HepG2 (cell line): ENCODE results near the gene HAUS5. TPM values are rescaled to one million over a fixed set of nuclear protein-coding genes. Genes with fewer than 3 reads are reported as not detected.
A peak's percentile ranks its signal among the peaks of the same experiment; 100 is the strongest.

ENCODE experiments used
- ATAC-seq: fragments of 200-7000 bp; cut with Tn5 transposase; 3 replicates; pipeline ENCODE4 v1.9.1; 2020; ENCODE audit warnings: mild to moderate bottlenecking, moderate library complexity
- BruUV-seq: library from RNA; stranded (reverse); fragments of 400-500 nt; replicated peaks from 2 replicates; lab custom pipeline; 2021; lab: Mats Ljungman, UMichigan
- CTCF ChIA-PET: fragments of 300-600 bp; formaldehyde crosslinking; extraction: SDS; loops from one replicate; lab custom pipeline; 2021; ENCODE audit warnings: low total read pairs, inconsistent platforms, low intra/inter-chr PET ratio; lab: Yijun Ruan, JAX
- POLR2A ChIA-PET: fragments of 350-600 bp; sonication (Branson Sonifier 250); formaldehyde crosslinking; loops from one replicate; lab custom pipeline; 2020; ENCODE audit warnings: antibody characterized with exemption, inconsistent platforms; lab: Yijun Ruan, JAX
- DNase-seq: peaks from one replicate; pipeline ENCODE4 v3.0.0-alpha.2; 2015; ENCODE audit warnings: low spot score
- FAIRE-seq: peaks from 3 replicates; lab custom pipeline; 2011; peaks lifted over from hg19 to GRCh38; lab: Jason Lieb, UNC
- H2AFZ ChIP-seq: one replicate; pipeline ENCODE4 v1.6.1; 2011; ENCODE audit warnings: low read length, inconsistent platforms
- H3K27ac ChIP-seq: fragments of 300-600 bp; 3 replicates; pipeline ENCODE4 v1.8.0; 2011; ENCODE audit warnings: mixed run types, mild to moderate bottlenecking, mixed read lengths, low read length, inconsistent platforms; ENCODE audit not compliant: insufficient read depth; ENCODE audit errors: extremely low read length
- H3K27me3 ChIP-seq, 2 experiments: fragments of 200-600 bp in 1 of 2; 2 replicates in 1 of 2; 3 replicates in 1 of 2; pipeline versions ENCODE4 v1.6.0 to v1.8.0; 2011; ENCODE audit warnings: low read length in 2 of 2, mild to moderate bottlenecking in 2 of 2, moderate library complexity in 2 of 2, inconsistent platforms in 1 of 2; ENCODE audit not compliant: insufficient read depth in 2 of 2, control insufficient read depth in 1 of 2
- H3K36me3 ChIP-seq, 2 experiments: fragments of 200-600 bp in 1 of 2; replicated peaks in 1 of 2; 2 replicates in 1 of 2; 3 replicates in 1 of 2; pipeline versions ENCODE4 v1.5.1 to v1.8.0; 2011; ENCODE audit warnings: low read length in 2 of 2, inconsistent platforms in 1 of 2; ENCODE audit not compliant: insufficient read depth in 2 of 2, control insufficient read depth in 1 of 2
- H3K4me1 ChIP-seq: 2 replicates; pipeline ENCODE4 v1.5.1; 2012; ENCODE audit warnings: low read length, inconsistent platforms; ENCODE audit not compliant: insufficient read depth
- H3K4me2 ChIP-seq: 2 replicates; pipeline ENCODE4 v1.6.0; 2011; ENCODE audit warnings: low read depth, low read length, inconsistent platforms
- H3K4me3 ChIP-seq, 3 experiments: fragments of 200-600 bp in 1 of 3; sonication (generic), shearing (Covaris generic) in 1 of 3; replicated peaks in 1 of 3; 2 replicates each; pipeline ENCODE4 v1.5.1; 2011 to 2016; ENCODE audit warnings: low read length in 3 of 3, inconsistent platforms in 2 of 3, low read depth in 2 of 3, mild to moderate bottlenecking in 2 of 3, control low read depth in 1 of 3, mixed read lengths in 1 of 3; ENCODE audit not compliant: insufficient read depth in 1 of 3
- H3K79me2 ChIP-seq: one replicate; pipeline ENCODE4 v1.6.1; 2011; ENCODE audit warnings: low read length, inconsistent platforms; ENCODE audit not compliant: insufficient read depth
- H3K9ac ChIP-seq: 2 replicates; pipeline ENCODE4 v1.6.0; 2011; ENCODE audit warnings: mild to moderate bottlenecking, low read depth, low read length, inconsistent platforms; ENCODE audit not compliant: insufficient read depth
- H3K9me3 ChIP-seq: 2 replicates; pipeline ENCODE4 v1.5.1; 2012; ENCODE audit warnings: mild to moderate bottlenecking, low read length
- H4K20me1 ChIP-seq: 2 replicates; pipeline ENCODE4 v1.6.0; 2011; ENCODE audit warnings: inconsistent platforms, mild to moderate bottlenecking, low read length, moderate library complexity; ENCODE audit not compliant: insufficient read depth
- BRCA1 ChIP-seq: sonication (generic); formaldehyde crosslinking; IDR thresholded peaks from 2 replicates; pipeline ENCODE4 v1.4.0; 2020; ENCODE audit warnings: missing genetic modification reagents
- DMAP1 ChIP-seq: IDR thresholded peaks from 2 replicates; pipeline ENCODE4 v1.6.1; 2016
- ELF3 ChIP-seq: IDR thresholded peaks from 2 replicates; pipeline ENCODE4 v1.6.1; 2016; ENCODE audit warnings: missing genetic modification reagents, missing compliant biosample characterization
- HDAC2 ChIP-seq: sonication (generic); formaldehyde crosslinking; IDR thresholded peaks from 2 replicates; pipeline ENCODE4 v1.4.0; 2020; ENCODE audit warnings: missing genetic modification reagents
- HNRNPLL ChIP-seq: fragments of 200-400 bp; formaldehyde crosslinking; IDR thresholded peaks from 2 replicates; pipeline ENCODE4 v1.6.1; 2017; ENCODE audit warnings: mild to moderate bottlenecking, low read depth, low read length; ENCODE audit not compliant: poor library complexity, severe bottlenecking
- MIER3 ChIP-seq: IDR thresholded peaks from 2 replicates; pipeline ENCODE4 v1.6.1; 2016; ENCODE audit warnings: missing compliant biosample characterization, borderline replicate concordance
- RAD21 ChIP-seq: fragments of 450-650 bp; formaldehyde crosslinking; IDR thresholded peaks from 2 replicates; pipeline ENCODE4 v1.5.0; 2020; ENCODE audit warnings: mild to moderate bottlenecking
- SATB2 ChIP-seq: sonication (generic); formaldehyde crosslinking; IDR thresholded peaks from 2 replicates; pipeline ENCODE4 v1.5.0; 2020; ENCODE audit warnings: missing genetic modification reagents
- SMC3 ChIP-seq: IDR thresholded peaks from 2 replicates; pipeline ENCODE4 v1.6.1; 2011; ENCODE audit warnings: low read length, improper control_type of control experiment
- SRSF4 ChIP-seq: fragments of 200-400 bp; formaldehyde crosslinking; IDR thresholded peaks from one replicate; pipeline ENCODE4 v1.6.1; 2018; ENCODE audit warnings: mild to moderate bottlenecking, low read depth, low read length, moderate library complexity; ENCODE audit not compliant: poor library complexity, severe bottlenecking
- STAG1 ChIP-seq: sonication (generic); formaldehyde crosslinking; IDR thresholded peaks from 2 replicates; pipeline ENCODE4 v1.4.0; 2020; ENCODE audit warnings: missing genetic modification reagents
- TARDBP ChIP-seq: sonication (generic); formaldehyde crosslinking; IDR thresholded peaks from 2 replicates; pipeline ENCODE4 v1.8.0; 2022; ENCODE audit warnings: mild to moderate bottlenecking, missing genetic modification reagents
- ZNF510 ChIP-seq: sonication (generic); formaldehyde crosslinking; IDR thresholded peaks from 2 replicates; pipeline ENCODE4 v1.4.0; 2020; ENCODE audit warnings: low read depth, mild to moderate bottlenecking, missing genetic modification reagents
- ZNF709 ChIP-seq: sonication (generic); formaldehyde crosslinking; IDR thresholded peaks from 2 replicates; pipeline ENCODE4 v1.5.0; 2020; ENCODE audit warnings: mild to moderate bottlenecking, missing genetic modification reagents
- WGBS: methylation state at CpG from one replicate; pipeline ENCODE4 v1.1.6; 2017; ENCODE audit warnings: low lambda C conversion rate; 5-methylcytosine and 5-hydroxymethylcytosine counted together
- in situ Hi-C: cut with HindIII; loops from 2 replicates; pipeline ENCODE4 v1.10.0; 2017; ENCODE audit warnings: low pct_unique_long_range_greater_than_20kb; ENCODE audit not compliant: extremely low pct_ligation_motif_present
- intact Hi-C: fragments of 100-400 bp; cut with micrococcal nuclease; formaldehyde crosslinking; loops from one replicate; pipeline ENCODE4 v1.10.0; 2022; ENCODE audit not compliant: unreplicated experiment
- polyA plus RNA-seq, 8 experiments: library from polyadenylated mRNA; depleted of rRNA in 3 of 8; stranded (reverse) in 7 of 8; unstranded in 1 of 8; fragments of >200 nt; fragmentation: Illumina TruSeq in 4 of 8; extraction: Trizol in 4 of 8; gene quantifications; 2 replicates each; pipeline versions ENCODE4 v1.2.1 to v1.2.3, GENCODE V29; 2011 to 2016; ENCODE audit warnings: low read depth in 4 of 8, missing spikeins in 1 of 8, mixed read lengths in 1 of 8; ENCODE audit not compliant: insufficient read depth in 1 of 8
- total RNA-seq, 5 experiments: library from RNA; depleted of rRNA; stranded (reverse); fragments of >200 nt; fragmentation: Illumina TruSeq; extraction: Trizol; gene quantifications; 2 replicates each; pipeline ENCODE4 v1.2.3, GENCODE V29; 2016; ENCODE audit warnings: low read depth in 1 of 5
- TF ChIP-seq, protein P1 (sequence below): sonication (generic); formaldehyde crosslinking; IDR thresholded peaks from 2 replicates; pipeline ENCODE4 v1.5.0; 2020; ENCODE audit warnings: missing genetic modification reagents, mild to moderate bottlenecking, borderline replicate concordance
- TF ChIP-seq, protein P2 (sequence below): sonication (generic); formaldehyde crosslinking; IDR thresholded peaks from 2 replicates; pipeline ENCODE4 v1.8.1; 2023; ENCODE audit warnings: mild to moderate bottlenecking, missing genetic modification reagents, borderline replicate concordance
- TF ChIP-seq, protein P3 (sequence below): sonication (generic); formaldehyde crosslinking; conservative IDR thresholded peaks from 2 replicates; pipeline ENCODE4 v1.8.0; 2022; ENCODE audit warnings: low read depth, missing genetic modification reagents
- TF ChIP-seq, protein P4 (sequence below): sonication (generic); formaldehyde crosslinking; IDR thresholded peaks from 2 replicates; pipeline ENCODE4 v1.5.0; 2020; ENCODE audit warnings: mild to moderate bottlenecking, missing genetic modification reagents, moderate library complexity

The HAUS5 gene
- total and polyA plus RNA-seq, 2 of the 13 experiments (the other 11 are each of a cell fraction or from before 2014, with no cell fraction given) = 10.3 to 17.7 TPM

DNA sequence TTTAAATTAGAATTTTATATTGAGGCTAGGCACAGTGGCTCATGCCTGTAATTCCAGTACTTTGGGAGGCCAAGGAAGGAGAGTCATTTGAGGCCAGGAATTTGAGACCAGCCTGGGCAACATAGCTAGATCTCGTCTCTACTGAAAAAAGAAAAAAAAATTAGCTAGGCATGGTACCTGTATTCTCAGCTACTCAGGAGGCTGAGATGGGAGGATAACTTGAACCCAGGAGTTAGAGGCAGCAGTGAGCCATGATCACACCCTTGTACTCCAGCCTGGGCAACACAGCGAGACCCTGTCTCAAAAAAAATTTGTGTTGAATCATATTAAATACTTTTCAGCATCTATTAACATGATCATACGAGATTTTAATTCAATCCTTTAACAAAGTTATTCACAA, 21.7 kb upstream of the HAUS5 start (continued):
- TF ChIP-seq HNRNPLL (no peak), TARDBP (CRISPR knock-in tag) (no peak), DMAP1 (CRISPR knock-in tag) (no peak), BRCA1 (CRISPR knock-in tag) (no peak), ZNF709 (CRISPR knock-in tag) (no peak), MIER3 (no peak)
- TF ChIP-seq, protein P1, sequence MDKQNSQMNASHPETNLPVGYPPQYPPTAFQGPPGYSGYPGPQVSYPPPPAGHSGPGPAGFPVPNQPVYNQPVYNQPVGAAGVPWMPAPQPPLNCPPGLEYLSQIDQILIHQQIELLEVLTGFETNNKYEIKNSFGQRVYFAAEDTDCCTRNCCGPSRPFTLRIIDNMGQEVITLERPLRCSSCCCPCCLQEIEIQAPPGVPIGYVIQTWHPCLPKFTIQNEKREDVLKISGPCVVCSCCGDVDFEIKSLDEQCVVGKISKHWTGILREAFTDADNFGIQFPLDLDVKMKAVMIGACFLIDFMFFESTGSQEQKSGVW (CRISPR knock-in tag) = no peak
- TF ChIP-seq, all 625 proteins: peak for 0

DNA sequence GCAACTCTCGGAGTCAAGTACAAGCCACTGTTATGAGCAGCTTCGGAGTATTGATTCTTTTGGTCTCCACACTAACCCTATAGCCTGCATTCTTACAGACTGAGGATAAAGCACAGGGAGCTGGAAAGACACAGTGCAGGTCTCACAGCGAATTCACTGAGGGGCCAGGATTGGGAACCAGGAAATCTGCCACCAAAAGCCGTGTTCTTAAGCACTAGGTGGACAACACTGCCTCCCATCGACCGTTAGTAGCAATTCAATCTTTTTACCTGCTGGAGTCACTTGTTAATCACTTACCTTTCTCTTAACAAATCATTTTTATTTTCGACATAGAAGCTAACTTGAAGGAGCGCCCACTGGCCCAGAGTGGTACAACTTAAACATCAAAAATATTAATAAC, 20.3 kb upstream of the HAUS5 start:
- in situ Hi-C loops = loop anchor here (5.0 kb wide), 1 partner anchor 35 kb away; no protein-coding TSS in a partner anchor
- H3K4me2 ChIP-seq = no peak overlapping the region
- 27% methylated on average over 8 of the region's 8 CpGs for WGBS
- no peaks in the 10 kb centered on the region for H3K9me3 ChIP-seq
- DNase-seq (peak; percentile 53), FAIRE-seq (peak; percentile 68), ATAC-seq (no peak)
- POLR2A ChIA-PET = interaction anchor here (0.7 to 1.0 kb wide), 2 partner anchors 13 to 51 kb away, joined by 3 read pairs; no protein-coding TSS in a partner anchor
- intact Hi-C loops = loop anchor here (5.0 kb wide), 1 partner anchor 35 kb away; no protein-coding TSS in a partner anchor
- CTCF ChIA-PET = interaction anchor here (1.0 to 2.6 kb wide), 4 partner anchors 34 to 82 kb away, joined by 3 to 14 read pairs (median 6); no protein-coding TSS in a partner anchor
- H3K79me2 ChIP-seq = no peaks in the 10 kb centered on the region
- BruUV-seq = no TSS peak
- peaks cover 17% of the 10 kb centered on the region for H3K4me1 ChIP-seq
- TF ChIP-seq RAD21 (CRISPR knock-in tag) (peak; percentile 62; the same call in 1 of the 2 replicates), ELF3 (CRISPR knock-in tag) (peak; percentile 69; the same call in 1 of the 2 replicates), SRSF4 (no peak), HDAC2 (CRISPR knock-in tag) (peak; percentile 24; the same call in 1 of the 2 replicates), SATB2 (CRISPR knock-in tag) (no peak), SMC3 (peak; percentile 41; the same call in 1 of the 2 replicates), STAG1 (CRISPR knock-in tag) (peak; percentile 84), ZNF510 (CRISPR knock-in tag) (no peak)
- TF ChIP-seq, protein P2, sequence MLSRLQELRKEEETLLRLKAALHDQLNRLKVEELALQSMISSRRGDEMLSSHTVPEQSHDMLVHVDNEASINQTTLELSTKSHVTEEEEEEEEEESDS (CRISPR knock-in tag) = no peak
- TF ChIP-seq, protein P3, sequence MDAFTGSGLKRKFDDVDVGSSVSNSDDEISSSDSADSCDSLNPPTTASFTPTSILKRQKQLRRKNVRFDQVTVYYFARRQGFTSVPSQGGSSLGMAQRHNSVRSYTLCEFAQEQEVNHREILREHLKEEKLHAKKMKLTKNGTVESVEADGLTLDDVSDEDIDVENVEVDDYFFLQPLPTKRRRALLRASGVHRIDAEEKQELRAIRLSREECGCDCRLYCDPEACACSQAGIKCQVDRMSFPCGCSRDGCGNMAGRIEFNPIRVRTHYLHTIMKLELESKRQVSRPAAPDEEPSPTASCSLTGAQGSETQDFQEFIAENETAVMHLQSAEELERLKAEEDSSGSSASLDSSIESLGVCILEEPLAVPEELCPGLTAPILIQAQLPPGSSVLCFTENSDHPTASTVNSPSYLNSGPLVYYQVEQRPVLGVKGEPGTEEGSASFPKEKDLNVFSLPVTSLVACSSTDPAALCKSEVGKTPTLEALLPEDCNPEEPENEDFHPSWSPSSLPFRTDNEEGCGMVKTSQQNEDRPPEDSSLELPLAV (CRISPR knock-in tag) = no peak
- TF ChIP-seq, protein P4, sequence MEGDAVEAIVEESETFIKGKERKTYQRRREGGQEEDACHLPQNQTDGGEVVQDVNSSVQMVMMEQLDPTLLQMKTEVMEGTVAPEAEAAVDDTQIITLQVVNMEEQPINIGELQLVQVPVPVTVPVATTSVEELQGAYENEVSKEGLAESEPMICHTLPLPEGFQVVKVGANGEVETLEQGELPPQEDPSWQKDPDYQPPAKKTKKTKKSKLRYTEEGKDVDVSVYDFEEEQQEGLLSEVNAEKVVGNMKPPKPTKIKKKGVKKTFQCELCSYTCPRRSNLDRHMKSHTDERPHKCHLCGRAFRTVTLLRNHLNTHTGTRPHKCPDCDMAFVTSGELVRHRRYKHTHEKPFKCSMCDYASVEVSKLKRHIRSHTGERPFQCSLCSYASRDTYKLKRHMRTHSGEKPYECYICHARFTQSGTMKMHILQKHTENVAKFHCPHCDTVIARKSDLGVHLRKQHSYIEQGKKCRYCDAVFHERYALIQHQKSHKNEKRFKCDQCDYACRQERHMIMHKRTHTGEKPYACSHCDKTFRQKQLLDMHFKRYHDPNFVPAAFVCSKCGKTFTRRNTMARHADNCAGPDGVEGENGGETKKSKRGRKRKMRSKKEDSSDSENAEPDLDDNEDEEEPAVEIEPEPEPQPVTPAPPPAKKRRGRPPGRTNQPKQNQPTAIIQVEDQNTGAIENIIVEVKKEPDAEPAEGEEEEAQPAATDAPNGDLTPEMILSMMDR (CRISPR knock-in tag) = peak; percentile 82
- H4K20me1 ChIP-seq = no peaks in the 10 kb centered on the region
- H3K27me3 ChIP-seq = peaks cover 0 to 1% of the 10 kb centered on the region in 2 experiments; a peak in 1 of 5 replicates
- H2AFZ ChIP-seq = no peak overlapping the region
- no peaks in the 10 kb centered on the region for H3K36me3 ChIP-seq
- no peak overlapping the region for H3K4me3 ChIP-seq
- H3K27ac ChIP-seq = no peak overlapping the region
- no peak overlapping the region for H3K9ac ChIP-seq
